Astrocyte (in vitro differentiated cells and primary cell): ENCODE measurements around the gene UNKL. TPM values are rescaled to one million over a fixed set of nuclear protein-coding genes. Genes with fewer than 3 reads are reported as not detected.

ENCODE experiments used
- DNase-seq: peaks from one replicate; pipeline ENCODE4 v3.0.0-alpha.2; 2010; ENCODE audit warnings: low read depth
- FAIRE-seq: peaks from 2 replicates; lab custom pipeline; 2011; peaks lifted over from hg19 to GRCh38; lab: Jason Lieb, UNC
- H2AFZ ChIP-seq: 2 replicates; pipeline ENCODE4 v1.6.0; 2012; ENCODE audit warnings: low read depth, low read length, inconsistent platforms
- H3K27ac ChIP-seq: 2 replicates; pipeline ENCODE4 v1.5.1; 2011; ENCODE audit warnings: low read depth, low read length, inconsistent platforms
- H3K27me3 ChIP-seq: 2 replicates; pipeline ENCODE4 v1.6.0; 2011; ENCODE audit warnings: low read length, inconsistent platforms; ENCODE audit not compliant: insufficient read depth
- H3K36me3 ChIP-seq: 2 replicates; pipeline ENCODE4 v1.5.1; 2011; ENCODE audit warnings: low read length, inconsistent platforms; ENCODE audit not compliant: insufficient read depth
- H3K4me1 ChIP-seq: 2 replicates; pipeline ENCODE4 v1.5.1; 2011; ENCODE audit warnings: low read length, inconsistent platforms; ENCODE audit not compliant: insufficient read depth
- H3K4me2 ChIP-seq: 2 replicates; pipeline ENCODE4 v1.6.0; 2012; ENCODE audit warnings: low read length, inconsistent platforms
- H3K4me3 ChIP-seq: 2 replicates; pipeline ENCODE4 v1.5.1; 2011; ENCODE audit warnings: low read depth, mild to moderate bottlenecking, low read length, inconsistent platforms; ENCODE audit not compliant: insufficient read depth
- H3K79me2 ChIP-seq: 2 replicates; pipeline ENCODE4 v1.6.0; 2012; ENCODE audit warnings: mild to moderate bottlenecking, low read length, inconsistent platforms; ENCODE audit not compliant: insufficient read depth
- H3K9ac ChIP-seq: 2 replicates; pipeline ENCODE4 v1.6.0; 2012; ENCODE audit warnings: mild to moderate bottlenecking, low read length, inconsistent platforms
- H3K9me3 ChIP-seq: 2 replicates; pipeline ENCODE4 v1.5.1; 2012; ENCODE audit warnings: low read depth, mild to moderate bottlenecking, low read length, inconsistent platforms; ENCODE audit not compliant: insufficient read depth
- H4K20me1 ChIP-seq: 2 replicates; pipeline ENCODE4 v1.6.0; 2012; ENCODE audit warnings: low read length, inconsistent platforms; ENCODE audit not compliant: insufficient read depth
- H3K27ac Mint-ChIP-seq: one replicate; pipeline ENCODE4 v1.8.0; 2021; ENCODE audit warnings: mild to moderate bottlenecking, mixed read lengths; ENCODE audit not compliant: unreplicated experiment
- H3K27me3 Mint-ChIP-seq: one replicate; pipeline ENCODE4 v1.8.0; 2021; ENCODE audit warnings: low read depth, mixed read lengths; ENCODE audit not compliant: unreplicated experiment
- H3K36me3 Mint-ChIP-seq: one replicate; pipeline ENCODE4 v1.8.0; 2021; ENCODE audit warnings: low read depth, mixed read lengths; ENCODE audit not compliant: unreplicated experiment
- H3K4me1 Mint-ChIP-seq: one replicate; pipeline ENCODE4 v1.8.0; 2021; ENCODE audit warnings: low read depth, mixed read lengths; ENCODE audit not compliant: unreplicated experiment
- H3K4me3 Mint-ChIP-seq: one replicate; pipeline ENCODE4 v1.8.0; 2021; ENCODE audit warnings: mild to moderate bottlenecking, moderate library complexity, mixed read lengths; ENCODE audit not compliant: unreplicated experiment
- H3K9me3 Mint-ChIP-seq: one replicate; pipeline ENCODE4 v1.8.0; 2021; ENCODE audit warnings: mild to moderate bottlenecking, mixed read lengths; ENCODE audit not compliant: unreplicated experiment
- EZH2 ChIP-seq: IDR thresholded peaks from 2 replicates; pipeline ENCODE4 v1.6.1; 2012; ENCODE audit warnings: mild to moderate bottlenecking, low read length, inconsistent platforms; ENCODE audit not compliant: insufficient read depth
- total RNA-seq: library from RNA; stranded (reverse); gene quantifications from 2 replicates; pipeline ENCODE4 v1.2.1, GENCODE V29; 2021
- TF ChIP-seq, protein P1 (sequence below): IDR thresholded peaks from 2 replicates; pipeline ENCODE4 v1.5.1; 2011; ENCODE audit warnings: low read depth, mild to moderate bottlenecking, inconsistent platforms, low read length, moderate library complexity; ENCODE audit not compliant: insufficient read depth

Gene UNKL
- total RNA-seq, 1 donor from 2014 or later: 10.7 TPM

DNA sequence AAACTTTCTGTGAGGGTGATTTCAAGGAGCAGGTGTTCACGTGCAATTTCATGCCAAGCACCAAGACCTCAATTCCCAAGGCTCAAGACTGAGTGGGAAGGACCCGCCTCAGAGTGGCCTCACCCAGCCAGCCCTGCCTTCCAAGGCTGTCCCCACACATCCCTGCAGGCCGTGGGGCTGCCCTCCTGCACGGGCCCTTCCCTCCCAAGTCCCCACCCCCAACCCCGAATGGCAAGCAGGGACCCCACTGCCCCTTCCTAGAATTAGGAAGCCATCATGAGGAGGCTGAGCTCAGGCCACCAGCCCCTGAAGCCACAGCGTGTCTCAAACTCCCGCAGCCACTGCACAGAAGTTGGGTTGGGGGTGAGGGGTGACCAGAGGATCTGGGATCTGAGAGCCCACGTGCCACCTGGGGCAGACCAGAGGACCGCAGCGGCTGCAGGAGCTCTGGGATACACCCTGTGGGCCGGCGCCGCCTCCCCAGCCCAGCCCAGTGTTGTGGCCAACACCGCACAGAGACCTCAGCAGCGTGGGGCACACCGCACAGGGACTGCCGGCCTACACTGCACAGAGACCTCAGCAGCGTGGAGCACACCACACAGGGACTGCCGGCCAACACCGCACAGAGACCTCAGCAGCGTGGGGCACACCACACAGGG, 42.1 kb downstream of the UNKL start:
- Histone ChIP-seq H3K9me3 (no peaks in the 10 kb centered on the region), H3K9ac (no peak overlapping the region), H3K4me1 (no peaks in the 10 kb centered on the region), H3K36me3 (no peaks in the 10 kb centered on the region), H3K27ac (no peak overlapping the region), H3K27me3 (no peaks in the 10 kb centered on the region), H4K20me1 (peaks cover 9% of the 10 kb centered on the region), H3K4me3 (no peak overlapping the region), H2AFZ (no peak overlapping the region), H3K4me2 (no peak overlapping the region), H3K79me2 (no peaks in the 10 kb centered on the region)
- no peak for DNase-seq
- no peaks in the 10 kb centered on the region for H3K27me3 Mint-ChIP-seq
- no peaks in the 10 kb centered on the region for H3K9me3 Mint-ChIP-seq
- FAIRE-seq: no peak
- H3K4me3 Mint-ChIP-seq: no peak overlapping the region
- no peaks in the 10 kb centered on the region for H3K4me1 Mint-ChIP-seq
- H3K27ac Mint-ChIP-seq: no peak overlapping the region
- peaks cover 1% of the 10 kb centered on the region for H3K36me3 Mint-ChIP-seq
- no peak for TF ChIP-seq EZH2
- TF ChIP-seq, protein P1, sequence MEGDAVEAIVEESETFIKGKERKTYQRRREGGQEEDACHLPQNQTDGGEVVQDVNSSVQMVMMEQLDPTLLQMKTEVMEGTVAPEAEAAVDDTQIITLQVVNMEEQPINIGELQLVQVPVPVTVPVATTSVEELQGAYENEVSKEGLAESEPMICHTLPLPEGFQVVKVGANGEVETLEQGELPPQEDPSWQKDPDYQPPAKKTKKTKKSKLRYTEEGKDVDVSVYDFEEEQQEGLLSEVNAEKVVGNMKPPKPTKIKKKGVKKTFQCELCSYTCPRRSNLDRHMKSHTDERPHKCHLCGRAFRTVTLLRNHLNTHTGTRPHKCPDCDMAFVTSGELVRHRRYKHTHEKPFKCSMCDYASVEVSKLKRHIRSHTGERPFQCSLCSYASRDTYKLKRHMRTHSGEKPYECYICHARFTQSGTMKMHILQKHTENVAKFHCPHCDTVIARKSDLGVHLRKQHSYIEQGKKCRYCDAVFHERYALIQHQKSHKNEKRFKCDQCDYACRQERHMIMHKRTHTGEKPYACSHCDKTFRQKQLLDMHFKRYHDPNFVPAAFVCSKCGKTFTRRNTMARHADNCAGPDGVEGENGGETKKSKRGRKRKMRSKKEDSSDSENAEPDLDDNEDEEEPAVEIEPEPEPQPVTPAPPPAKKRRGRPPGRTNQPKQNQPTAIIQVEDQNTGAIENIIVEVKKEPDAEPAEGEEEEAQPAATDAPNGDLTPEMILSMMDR: no peak

DNA sequence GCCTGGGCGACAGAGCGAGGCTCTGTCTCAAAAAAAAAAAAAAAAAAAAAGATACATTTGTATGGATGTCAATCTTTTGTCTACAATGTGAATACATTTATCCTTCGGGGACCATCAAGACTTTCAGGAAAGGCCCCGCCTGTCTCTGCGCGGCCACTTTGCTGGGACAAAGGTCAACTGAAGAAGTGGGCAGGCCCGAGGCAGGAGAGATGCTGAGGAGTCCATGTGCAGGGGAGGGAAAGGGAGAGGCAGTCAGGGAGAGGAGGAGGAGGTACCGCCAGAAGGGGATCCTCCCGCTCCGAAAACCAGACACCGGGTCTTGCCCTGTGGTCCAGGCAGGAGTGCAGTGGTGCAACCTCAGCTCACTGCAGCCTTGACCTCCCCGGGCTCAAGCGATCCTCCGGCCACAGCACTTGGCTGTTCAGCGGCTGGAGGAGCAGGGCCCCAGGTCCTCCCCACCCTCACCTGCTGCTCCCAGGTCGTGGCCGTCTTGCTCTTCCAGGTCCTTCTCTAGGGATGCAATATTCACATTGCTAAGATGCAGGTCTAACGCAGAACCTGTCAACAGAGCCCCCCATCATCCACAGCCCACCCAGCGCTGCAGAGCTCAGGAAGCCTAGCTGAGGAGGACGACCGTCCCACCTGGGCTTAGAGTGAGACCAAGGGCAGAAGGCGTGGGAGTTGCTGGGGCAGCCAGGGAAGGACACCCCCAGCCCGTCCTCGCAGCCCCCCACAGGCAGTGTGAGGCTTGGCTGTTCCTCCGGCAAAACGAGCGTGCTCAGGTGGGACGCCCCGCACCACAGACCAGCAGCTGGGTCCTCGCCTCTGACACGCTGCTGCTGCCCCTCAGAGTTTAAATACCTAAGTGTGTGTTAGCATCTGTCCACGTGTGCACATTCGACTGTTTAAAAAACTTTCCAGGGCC, 43.2 kb downstream of the UNKL start:
- Histone ChIP-seq H3K36me3 (no peaks in the 10 kb centered on the region), H3K9me3 (no peaks in the 10 kb centered on the region), H3K27ac (no peak overlapping the region), H3K4me1 (no peaks in the 10 kb centered on the region), H3K27me3 (no peaks in the 10 kb centered on the region), H3K4me3 (no peak overlapping the region), H3K4me2 (no peak overlapping the region), H2AFZ (no peak overlapping the region), H3K79me2 (no peaks in the 10 kb centered on the region), H3K9ac (no peak overlapping the region), H4K20me1 (peaks cover 3% of the 10 kb centered on the region)
- no peak overlapping the region for H3K4me3 Mint-ChIP-seq
- H3K27ac Mint-ChIP-seq: no peak overlapping the region
- no peak for TF ChIP-seq EZH2
- TF ChIP-seq, protein P1: no peak
- H3K27me3 Mint-ChIP-seq: no peaks in the 10 kb centered on the region
- FAIRE-seq (no peak), DNase-seq (no peak)
- no peaks in the 10 kb centered on the region for H3K9me3 Mint-ChIP-seq
- peaks cover 1% of the 10 kb centered on the region for H3K36me3 Mint-ChIP-seq
- H3K4me1 Mint-ChIP-seq: no peaks in the 10 kb centered on the region
